Right hindlimb (tissue), 1 donor: ENCODE measurements around the gene SOX21.

Experiments
- DNase-seq: peaks from one replicate; pipeline ENCODE4 v3.0.0-alpha.2; 2018

The SOX21 gene

GRCh38 chr13:94674609-94675348 lies 37.6 kb downstream of the SOX21 start:
- DNase-seq = no peak

GRCh38 chr13:94673851-94674250 lies 38.5 kb downstream of the SOX21 start:
- DNase-seq = no peak

GRCh38 chr13:94672400-94672799 lies 39.9 kb downstream of the SOX21 start:
- no peak for DNase-seq

GRCh38 chr13:94667190-94667589 lies 45.2 kb downstream of the SOX21 start:
- DNase-seq = no peak

GRCh38 chr13:94666065-94666464 lies 46.3 kb downstream of the SOX21 start:
- no peak for DNase-seq

- DNase-seq = no peak
Measured at GRCh38 chr13:94664889-94665288, 47.5 kb downstream of the SOX21 start.

GRCh38 chr13:94662274-94662945 lies 49.9 kb downstream of the SOX21 start:
- no peak for DNase-seq

GRCh38 chr13:94661406-94661805 lies 50.9 kb downstream of the SOX21 start:
- DNase-seq = no peak

GRCh38 chr13:94660695-94661326 lies 51.5 kb downstream of the SOX21 start:
- no peak for DNase-seq
